Small intestine (tissue), 7 donors: ENCODE results near the gene SLC13A3. TPM values are rescaled to one million over a fixed set of nuclear protein-coding genes. Genes with fewer than 3 reads are reported as not detected.

Experiments used
- DNase-seq, 2 donors: peaks; one replicate each; pipeline versions ENCODE4 v3.0.0 to v3.0.0-alpha.2; 2013
- FAIRE-seq: peaks from 2 replicates; lab custom pipeline; 2012; peaks lifted over from hg19 to GRCh38; lab: Jason Lieb, UNC
- H3K27ac ChIP-seq, 3 donors: one replicate each; pipeline ENCODE4 v1.5.1; 2013; ENCODE audit warnings: low read length in 2 of 3, mild to moderate bottlenecking in 2 of 3, control low read depth in 1 of 3, inconsistent platforms in 1 of 3, low read depth in 1 of 3, moderate library complexity in 1 of 3
- H3K27me3 ChIP-seq, 3 donors: one replicate each; pipeline ENCODE4 v1.6.1; 2013; ENCODE audit warnings: low read length in 3 of 3, inconsistent platforms in 1 of 3; ENCODE audit not compliant: control insufficient read depth in 3 of 3, insufficient read depth in 3 of 3
- H3K36me3 ChIP-seq, 3 donors: one replicate each; pipeline ENCODE4 v1.6.1; 2013; ENCODE audit warnings: low read length in 3 of 3, inconsistent platforms in 1 of 3, low read depth in 1 of 3, mild to moderate bottlenecking in 1 of 3, moderate library complexity in 1 of 3; ENCODE audit not compliant: control insufficient read depth in 3 of 3, insufficient read depth in 2 of 3
- H3K4me1 ChIP-seq, 3 donors: one replicate each; pipeline ENCODE4 v1.6.1; 2013; ENCODE audit warnings: low read length in 2 of 3, inconsistent platforms in 1 of 3, low read depth in 1 of 3, mild to moderate bottlenecking in 1 of 3, moderate library complexity in 1 of 3; ENCODE audit not compliant: control insufficient read depth in 3 of 3, insufficient read depth in 2 of 3
- H3K4me3 ChIP-seq, 3 donors: one replicate each; pipeline ENCODE4 v1.5.1; 2013; ENCODE audit warnings: low read length in 3 of 3, control low read depth in 1 of 3, inconsistent platforms in 1 of 3, low read depth in 1 of 3, mild to moderate bottlenecking in 1 of 3, moderate library complexity in 1 of 3
- H3K9me3 ChIP-seq, 2 donors: one replicate each; pipeline ENCODE4 v1.6.1; 2013; ENCODE audit warnings: low read depth in 1 of 2, low read length in 1 of 2; ENCODE audit not compliant: control insufficient read depth in 2 of 2, insufficient read depth in 1 of 2
- WGBS, 3 donors: extraction: QIAGEN DNeasy Blood & Tissue Kit; methylation state at CpG; one replicate each; pipeline ENCODE4 v1.1.7; 2013; 5-methylcytosine and 5-hydroxymethylcytosine counted together
- polyA plus RNA-seq, 4 donors: library from polyadenylated mRNA; stranded (reverse) in 3 of 4; unstranded in 1 of 4; fragments of 200-250 nt in 3 of 4; fragments of 120-200 nt in 1 of 4; gene quantifications; one replicate each; pipeline versions ENCODE4 v1.2.1 to v1.2.3, GENCODE V29; 2013
- donor health status: healthy with polysubstance abuse.
- donor health status: control.
- donor health status: control.
- donor health status: Bipolar disorder and iron deficiency.
- donor health status: healthy.

Gene SLC13A3
- polyA plus RNA-seq, 4 donors: 0.39 to 2.9 (median 0.54) TPM; not detected in 1

DNA sequence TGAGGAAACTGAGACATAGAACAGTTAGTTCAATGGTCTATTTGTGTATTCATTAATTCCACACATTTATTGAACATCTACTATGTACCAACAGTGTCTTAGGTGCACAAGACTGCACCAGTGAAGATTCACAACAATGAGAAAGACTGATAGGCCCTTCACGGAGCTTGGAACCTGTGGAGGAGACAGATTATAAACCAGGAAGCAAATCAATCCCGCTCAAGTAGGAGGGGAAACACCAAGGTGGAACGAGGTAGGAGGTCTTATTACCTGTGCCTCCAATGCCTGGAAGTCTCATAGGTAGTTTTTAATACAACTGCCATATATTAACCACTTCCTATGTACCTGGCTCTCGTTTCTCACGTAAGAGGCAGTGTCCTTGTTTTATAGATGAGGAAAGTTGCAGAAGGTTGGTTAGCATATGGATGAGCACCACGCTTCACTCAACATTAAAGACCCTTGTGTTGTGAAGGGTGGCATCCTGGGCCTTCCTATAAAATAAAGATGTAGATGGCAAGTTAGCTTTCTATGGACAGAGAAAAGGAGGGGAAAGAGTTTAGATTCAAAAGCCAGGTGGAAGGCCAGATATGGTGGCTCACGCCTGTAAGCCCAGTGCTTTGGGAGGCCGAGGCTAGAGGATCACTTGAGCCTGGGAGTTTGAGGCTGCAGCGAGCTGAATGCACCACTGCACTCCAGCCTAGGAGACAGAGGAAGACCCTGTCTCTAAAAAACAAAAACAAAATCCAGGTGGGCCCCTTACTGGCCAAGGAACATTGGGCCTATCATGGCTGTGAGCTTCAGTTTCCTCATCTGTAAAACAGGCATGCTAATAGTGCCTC is 45.1 kb downstream of the SLC13A3 start:
- WGBS, 3 donors: 73 to 86% (median 80%) methylated on average over 9 of the region's 9 CpGs
- DNase-seq (no peak), FAIRE-seq (no peak)
- H3K4me3 ChIP-seq: no peak overlapping the region
- no peaks in the 10 kb centered on the region for H3K36me3 ChIP-seq
- no peaks in the 10 kb centered on the region for H3K27me3 ChIP-seq
- H3K27ac ChIP-seq: no peak overlapping the region
- H3K4me1 ChIP-seq: peaks cover 0 to 30% (median 0%) of the 10 kb centered on the region in 3 donors
- H3K9me3 ChIP-seq: peaks cover 0 to under 1% of the 10 kb centered on the region in 2 donors

GRCh38 chr20:46605181-46605580 is 46.1 kb downstream of the SLC13A3 start:
- Histone ChIP-seq H3K27ac (peak overlapping the region in 1 of 3 donors; percentile 47), H3K36me3 (no peaks in the 10 kb centered on the region), H3K9me3 (no peaks in the 10 kb centered on the region), H3K4me1 (peaks cover 0 to 30% (median 0%) of the 10 kb centered on the region in 3 donors), H3K27me3 (no peaks in the 10 kb centered on the region), H3K4me3 (no peak overlapping the region)
- peak in 1 of 2 donors; percentile 30 for DNase-seq
- FAIRE-seq: no peak

GRCh38 chr20:46604551-46605133 is 46.6 kb downstream of the SLC13A3 start:
- DNase-seq (peak in 1 of 2 donors; percentile 68), FAIRE-seq (no peak)
- peak overlapping the region in 1 of 3 donors; percentile 47 for H3K27ac ChIP-seq
- no peaks in the 10 kb centered on the region for H3K36me3 ChIP-seq
- no peaks in the 10 kb centered on the region for H3K27me3 ChIP-seq
- H3K4me1 ChIP-seq: peaks cover 0 to 30% (median 0%) of the 10 kb centered on the region in 3 donors
- WGBS, 3 donors: 67 to 80% (median 79%) methylated on average over 13 of the region's 13 CpGs
- no peaks in the 10 kb centered on the region for H3K9me3 ChIP-seq
- H3K4me3 ChIP-seq: no peak overlapping the region

DNA sequence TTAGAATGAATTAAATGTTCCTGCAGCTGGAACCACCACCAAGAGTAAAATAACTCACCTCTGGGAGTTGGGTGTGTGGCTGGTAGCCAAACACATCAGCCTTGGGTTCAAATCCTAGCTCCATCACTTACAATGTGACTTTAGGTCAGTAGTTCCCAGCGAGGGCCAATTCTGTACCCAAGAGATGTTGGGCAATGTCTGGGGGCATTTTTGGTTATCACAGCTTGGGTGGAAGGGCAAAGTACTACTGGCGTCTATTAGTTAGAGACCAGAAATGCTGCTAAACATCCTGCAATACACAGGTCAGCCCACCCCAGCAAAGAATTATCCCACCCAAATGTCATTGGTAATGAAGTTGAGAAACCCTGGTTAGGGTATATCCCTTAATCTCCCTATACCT is 48.8 kb downstream of the SLC13A3 start:
- Histone ChIP-seq H3K4me3 (no peak overlapping the region), H3K27me3 (no peaks in the 10 kb centered on the region), H3K36me3 (no peaks in the 10 kb centered on the region), H3K9me3 (no peaks in the 10 kb centered on the region), H3K27ac (no peak overlapping the region), H3K4me1 (peaks cover 0 to 24% (median 0%) of the 10 kb centered on the region in 3 donors)
- no peak for DNase-seq
- WGBS, 3 donors: 40 to 81% (median 62%) methylated on average over 2 of the region's 2 CpGs
- no peak for FAIRE-seq

DNA sequence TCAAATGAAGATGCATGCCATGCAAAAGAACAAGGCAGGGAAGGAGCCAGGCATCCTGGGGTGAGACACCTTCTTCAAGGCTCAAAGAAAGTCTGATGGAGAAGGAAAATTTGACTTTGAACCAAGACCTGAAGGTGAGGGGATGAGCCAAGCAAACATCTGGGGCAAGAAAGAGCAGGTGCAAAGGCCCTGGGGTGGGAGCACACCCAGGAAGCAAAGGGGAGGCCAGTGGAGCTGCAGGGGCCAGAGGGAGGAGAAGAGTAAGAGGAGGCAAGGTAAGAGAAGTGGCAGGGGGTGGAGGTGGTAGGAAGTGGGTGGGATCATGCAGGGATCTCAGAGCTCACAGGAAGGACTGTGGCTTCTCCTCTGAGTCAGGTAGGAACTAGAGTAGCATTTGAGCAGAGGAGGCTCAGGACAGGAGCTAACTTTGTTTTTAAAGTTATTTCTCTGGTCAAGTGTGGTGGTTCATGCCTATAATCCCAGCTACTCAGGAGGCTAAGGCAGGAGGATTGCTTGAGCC is 49.6 kb downstream of the SLC13A3 start:
- peaks cover 0 to 18% (median 0%) of the 10 kb centered on the region in 3 donors for H3K4me1 ChIP-seq
- H3K4me3 ChIP-seq: no peak overlapping the region
- no peak for FAIRE-seq
- H3K36me3 ChIP-seq: no peaks in the 10 kb centered on the region
- DNase-seq: no peak
- no peaks in the 10 kb centered on the region for H3K27me3 ChIP-seq
- no peak overlapping the region for H3K27ac ChIP-seq
- no peaks in the 10 kb centered on the region for H3K9me3 ChIP-seq

DNA sequence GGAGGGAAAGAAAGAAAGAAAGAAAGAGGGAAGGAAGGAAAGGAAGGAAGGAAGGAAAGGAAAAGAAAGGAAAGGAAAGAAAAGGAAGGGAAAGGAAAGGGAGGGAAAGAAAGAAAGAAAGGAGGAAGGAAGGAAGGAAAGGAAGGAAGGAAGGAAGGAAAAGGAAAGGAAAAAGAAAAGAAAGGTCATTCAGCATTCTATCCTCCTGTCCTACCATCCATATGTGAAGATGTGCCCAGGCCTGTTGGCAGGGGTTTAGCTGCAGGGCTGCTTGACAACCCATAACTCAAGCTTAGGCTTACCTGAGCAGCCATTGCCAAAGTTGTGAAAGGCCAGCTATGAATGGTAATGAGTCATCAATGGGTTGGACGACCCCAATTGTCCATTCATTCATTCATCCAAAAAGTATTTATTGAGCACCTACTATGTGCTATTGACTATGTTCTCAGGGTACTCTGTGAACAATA is 50.9 kb downstream of the SLC13A3 start:
- DNase-seq: no peak
- H3K4me1 ChIP-seq: peaks cover 0 to 12% (median 0%) of the 10 kb centered on the region in 3 donors
- H3K27ac ChIP-seq: no peak overlapping the region
- H3K4me3 ChIP-seq: no peak overlapping the region
- H3K27me3 ChIP-seq: no peaks in the 10 kb centered on the region
- no peaks in the 10 kb centered on the region for H3K9me3 ChIP-seq
- 36 to 75% (median 59%) methylated on average over 1 of the region's 1 CpG for WGBS, 3 donors
- H3K36me3 ChIP-seq: no peaks in the 10 kb centered on the region
- FAIRE-seq: no peak

- Histone ChIP-seq H3K4me3 (no peak overlapping the region), H3K36me3 (no peaks in the 10 kb centered on the region), H3K27ac (no peak overlapping the region), H3K4me1 (peaks cover 0 to 5% (median 0%) of the 10 kb centered on the region in 3 donors), H3K27me3 (no peaks in the 10 kb centered on the region), H3K9me3 (no peaks in the 10 kb centered on the region)
- 81 to 87% (median 81%) methylated on average over 8 of the region's 8 CpGs for WGBS, 3 donors
- DNase-seq (peak in 1 of 2 donors; percentile 69), FAIRE-seq (no peak)
Measured at GRCh38 chr20:46599227-46599987, 51.9 kb downstream of the SLC13A3 start.

DNA sequence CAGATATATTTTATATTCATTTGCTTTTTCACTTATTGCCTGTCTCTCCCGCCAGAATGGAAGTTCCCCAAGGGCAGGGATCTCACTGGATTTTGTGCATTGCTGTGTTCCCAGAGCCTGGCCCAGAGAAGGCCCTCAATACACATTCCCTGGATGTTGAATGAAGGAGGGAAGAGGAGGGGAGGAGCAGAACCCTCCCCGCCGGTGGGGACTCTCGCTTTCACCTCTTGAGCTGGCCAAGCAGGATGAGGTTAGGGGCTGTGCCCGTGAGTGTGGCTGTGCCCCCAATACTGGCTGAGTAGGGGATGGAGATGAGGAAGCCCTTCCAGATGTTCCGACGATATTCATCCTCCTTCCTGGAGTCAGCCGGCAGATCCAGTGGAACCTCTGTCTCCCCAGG is 55.3 kb downstream of the SLC13A3 start:
- Histone ChIP-seq H3K27me3 (no peaks in the 10 kb centered on the region), H3K4me1 (no peaks in the 10 kb centered on the region), H3K36me3 (no peaks in the 10 kb centered on the region), H3K27ac (no peak overlapping the region), H3K4me3 (no peak overlapping the region), H3K9me3 (no peaks in the 10 kb centered on the region)
- DNase-seq (no peak), FAIRE-seq (no peak)
- WGBS, 3 donors: 85 to 87% (median 86%) methylated on average over 8 of the region's 8 CpGs
